Liver (tissue), 1 donor: ENCODE results near the gene SRGN.

Experiments
- HNF4G ChIP-seq: IDR thresholded peaks from 2 replicates; pipeline ENCODE4 v1.6.1; 2016; ENCODE audit warnings: antibody characterized with exemption
- TAF1 ChIP-seq: conservative IDR thresholded peaks from 2 replicates; pipeline ENCODE4 v1.6.1; 2016; ENCODE audit warnings: antibody characterized with exemption, mild to moderate bottlenecking
- donor health status: healthy.

- no peak for TF ChIP-seq HNF4G
- TF ChIP-seq TAF1: no peak
These were observed 30.0 kb upstream of the SRGN start for GRCh38 chr10:69057951-69058297.
